Uterus (tissue), 4 donors: ENCODE measurements around the gene RAB7A. TPM values are rescaled to one million over a fixed set of nuclear protein-coding genes. Genes with fewer than 3 reads are reported as not detected.

Experiments
- DNase-seq, 2 donors: peaks; one replicate each; pipeline ENCODE4 v3.0.0-alpha.2; 2019 to 2020
- H3K27ac ChIP-seq, 2 donors: fragments of 200-600 bp; sonication (generic); 1 replicate in 1 of 2; 2 replicates in 1 of 2; pipeline ENCODE4 v1.5.1; 2016 to 2018
- H3K27me3 ChIP-seq, 2 donors: fragments of 200-600 bp; sonication (generic); one replicate each; pipeline ENCODE4 v1.5.1; 2018 to 2019; ENCODE audit warnings: control low read depth in 1 of 2
- H3K36me3 ChIP-seq, 2 donors: fragments of 200-600 bp; sonication (generic); one replicate each; pipeline ENCODE4 v1.5.1; 2019; ENCODE audit warnings: control low read depth in 1 of 2
- H3K4me1 ChIP-seq, 2 donors: fragments of 200-600 bp; sonication (generic); one replicate each; pipeline ENCODE4 v1.5.1; 2018 to 2019; ENCODE audit warnings: control low read depth in 1 of 2
- H3K4me3 ChIP-seq, 2 donors: fragments of 200-600 bp; sonication (generic); 1 replicate in 1 of 2; 2 replicates in 1 of 2; pipeline ENCODE4 v1.5.1; 2018 to 2019; ENCODE audit warnings: mild to moderate bottlenecking in 1 of 2
- H3K9me3 ChIP-seq, 2 donors: fragments of 200-600 bp; sonication (generic); one replicate each; pipeline ENCODE4 v1.5.1; 2019; ENCODE audit warnings: control low read depth in 1 of 2
- CTCF ChIP-seq, 4 experiments: fragments of 200-600 bp in 2 of 4; fragments of 450-650 bp in 2 of 4; sonication (generic) in 2 of 4; IDR thresholded peaks; one replicate each; pipeline ENCODE4 v1.5.1; 2016 to 2019; ENCODE audit warnings: antibody characterized with exemption in 4 of 4, mild to moderate bottlenecking in 2 of 4, moderate library complexity in 1 of 4
- POLR2A ChIP-seq, 2 donors: fragments of 450-650 bp; IDR thresholded peaks; one replicate each; pipeline ENCODE4 v1.6.1; 2016; ENCODE audit warnings: antibody characterized with exemption in 2 of 2, mild to moderate bottlenecking in 1 of 2, moderate library complexity in 1 of 2
- intact Hi-C: fragments of 100-400 bp; cut with DNase I; formaldehyde crosslinking; loops from one replicate; pipeline ENCODE4 v1.15.1; 2023; ENCODE audit warnings: low total_unique reads
- total RNA-seq, 4 donors: library from RNA; depleted of rRNA in 3 of 4; stranded (reverse); fragments of >200 nt in 3 of 4; gene quantifications; one replicate each; pipeline versions ENCODE4 v1.1.0 to v1.2.4, GENCODE V29; 2014 to 2023
- donor health status: DM: yes; HTN: yes; CAD: no.

The RAB7A gene
- total RNA-seq, 4 donors from 2014 or later, result 32.8 to 224 (median 70.6) TPM

- intact Hi-C loops, result no loop called here
Measured at GRCh38 chr3:128697341-128697740, 28.6 kb upstream of the RAB7A start.

GRCh38 chr3:128698211-128699047 is 27.6 kb upstream of the RAB7A start:
- peak overlapping the region; percentile 76 to 82 for H3K27ac ChIP-seq
- no peaks in the 10 kb centered on the region for H3K27me3 ChIP-seq
- no peaks in the 10 kb centered on the region for H3K9me3 ChIP-seq
- no peaks in the 10 kb centered on the region for H3K4me1 ChIP-seq
- DNase-seq, result peak; percentile 23 to 43
- intact Hi-C loops, result no loop called here
- H3K36me3 ChIP-seq, result no peaks in the 10 kb centered on the region
- TF ChIP-seq POLR2A (IDR thresholded peaks at IDR 0.05), result peak in 1 of 2 donors; percentile 22
- TF ChIP-seq CTCF (IDR thresholded peaks at IDR 0.05), result no peak
- H3K4me3 ChIP-seq, result peak overlapping the region; percentile 51 to 52

More at GRCh38 chr3:128697341-128697740, 28.6 kb upstream of the RAB7A start:
- no peaks in the 10 kb centered on the region for H3K27me3 ChIP-seq
- no peak overlapping the region for H3K4me3 ChIP-seq
- no peak overlapping the region for H3K27ac ChIP-seq
- TF ChIP-seq POLR2A (IDR thresholded peaks at IDR 0.05) (no peak), CTCF (IDR thresholded peaks at IDR 0.05) (no peak)
- H3K9me3 ChIP-seq, result no peaks in the 10 kb centered on the region
- no peaks in the 10 kb centered on the region for H3K4me1 ChIP-seq
- H3K36me3 ChIP-seq, result no peaks in the 10 kb centered on the region
- no peak for DNase-seq

- no peak for DNase-seq
- no peak overlapping the region for H3K4me3 ChIP-seq
- TF ChIP-seq POLR2A (IDR thresholded peaks at IDR 0.05), result no peak
- no peak for TF ChIP-seq CTCF (IDR thresholded peaks at IDR 0.05)
- no peaks in the 10 kb centered on the region for H3K27me3 ChIP-seq
- H3K4me1 ChIP-seq, result no peaks in the 10 kb centered on the region
- H3K27ac ChIP-seq, result no peak overlapping the region
- H3K36me3 ChIP-seq, result no peaks in the 10 kb centered on the region
- intact Hi-C loops, result no loop called here
- H3K9me3 ChIP-seq, result no peaks in the 10 kb centered on the region
Measured at GRCh38 chr3:128701342-128702212, 24.4 kb upstream of the RAB7A start.

- H3K27me3 ChIP-seq, result no peaks in the 10 kb centered on the region
- no peak for DNase-seq
- intact Hi-C loops, result no loop called here
Measured at GRCh38 chr3:128702391-128702790, 23.6 kb upstream of the RAB7A start.

More at GRCh38 chr3:128702391-128702790, 23.6 kb upstream of the RAB7A start:
- no peaks in the 10 kb centered on the region for H3K9me3 ChIP-seq
- H3K4me3 ChIP-seq, result no peak overlapping the region
- no peak for TF ChIP-seq CTCF (IDR thresholded peaks at IDR 0.05)
- no peak for TF ChIP-seq POLR2A (IDR thresholded peaks at IDR 0.05)
- no peaks in the 10 kb centered on the region for H3K36me3 ChIP-seq
- H3K4me1 ChIP-seq, result no peaks in the 10 kb centered on the region
- no peak overlapping the region for H3K27ac ChIP-seq
